NCI-H1436 (cell line): Measurements from ENCODE around the gene TMOD3.
"Not testable (repeated sequence)": the region's sequence is repeated elsewhere in the genome, so short reads cannot be mapped to it uniquely, and the experiment has no call there.

Source experiments
- DNase-seq: peaks from one replicate; lab custom pipeline; 2025; lab: John Stamatoyannopoulos, UW

Gene TMOD3

GRCh38 chr15:51864408-51865056 lies 35.1 kb downstream of the TMOD3 start:
- no peak for DNase-seq

- no peak for DNase-seq
Observed at GRCh38 chr15:51865317-51865716, 35.9 kb downstream of the TMOD3 start.

- no peak for DNase-seq
Observed at GRCh38 chr15:51866161-51866560, 36.7 kb downstream of the TMOD3 start.

- DNase-seq = no peak
Observed at GRCh38 chr15:51866751-51867150, 37.3 kb downstream of the TMOD3 start.

- no peak for DNase-seq
Observed at GRCh38 chr15:51869060-51869421, 39.6 kb downstream of the TMOD3 start.

- DNase-seq = no peak
Observed at GRCh38 chr15:51870774-51871173, 41.3 kb downstream of the TMOD3 start.

GRCh38 chr15:51874751-51875644 lies 45.5 kb downstream of the TMOD3 start:
- DNase-seq = no peak

- DNase-seq = no peak
Observed at GRCh38 chr15:51876169-51876568, 46.7 kb downstream of the TMOD3 start.

- no peak for DNase-seq
Observed at GRCh38 chr15:51878446-51879386, 49.3 kb downstream of the TMOD3 start.

GRCh38 chr15:51879555-51879954 lies 50.1 kb downstream of the TMOD3 start:
- DNase-seq = no peak

- DNase-seq = no peak
Observed at GRCh38 chr15:51883271-51883837, 53.9 kb downstream of the TMOD3 start.

- DNase-seq = no peak
Observed at GRCh38 chr15:51884041-51884440, 54.6 kb downstream of the TMOD3 start.

- DNase-seq = no peak
Observed at GRCh38 chr15:51884517-51885236, 55.2 kb downstream of the TMOD3 start.

GRCh38 chr15:51885758-51886157 lies 56.3 kb downstream of the TMOD3 start:
- not testable (repeated sequence) for DNase-seq

GRCh38 chr15:51887887-51888592 lies 58.6 kb downstream of the TMOD3 start:
- no peak for DNase-seq

- DNase-seq = peak; percentile 5
Observed at GRCh38 chr15:51888593-51889195, 59.2 kb downstream of the TMOD3 start.

- DNase-seq = no peak
Observed at GRCh38 chr15:51889486-51889885, 60.0 kb downstream of the TMOD3 start.

GRCh38 chr15:51904421-51904820 lies 75.0 kb downstream of the TMOD3 start:
- no peak for DNase-seq

- DNase-seq = no peak
Observed at GRCh38 chr15:51904931-51905330, 75.5 kb downstream of the TMOD3 start.
